OCI-LY7 (cell line): ENCODE results near the gene SMTNL2.

Experiments
- CTCF ChIP-seq: fragments of 200-600 bp; sonication (generic); conservative IDR thresholded peaks from 2 replicates; pipeline ENCODE4 v1.5.1; 2014; ENCODE audit warnings: mild to moderate bottlenecking, antibody characterized with exemption, low read length, moderate library complexity, mixed read lengths
- EZH2phosphoT487 ChIP-seq: fragments of 200-600 bp; sonication (generic); IDR thresholded peaks from 2 replicates; pipeline ENCODE4 v1.6.1; 2018; ENCODE audit warnings: low read depth, borderline replicate concordance, mild to moderate bottlenecking, mixed run types, antibody characterized with exemption, low read length, moderate library complexity, mixed read lengths

- TF ChIP-seq CTCF (no peak), EZH2phosphoT487 (no peak)
Observed at GRCh38 chr17:4587803-4588202, 3.5 kb downstream of the SMTNL2 start.
